Measurements from ENCODE around the gene TAF1D.

- no peak for TF ChIP-seq POLR2A (IDR thresholded peaks at IDR 0.05; ENCODE audit: low read length)
- no peak for TF ChIP-seq GATA1 (IDR thresholded peaks at IDR 0.05; ENCODE audit: low read depth, low read length)
Measured at GRCh38 chr11:93686812-93687211, 54.5 kb downstream of the TAF1D start.
